NB4 (cell line): ENCODE measurements around the gene SLC4A2.

ENCODE experiments used
- CTCF ChIP-seq: IDR thresholded peaks from one replicate; pipeline ENCODE4 v1.5.1; 2012; ENCODE audit warnings: low read depth, low read length
- MAX ChIP-seq: IDR thresholded peaks from 2 replicates; pipeline ENCODE4 v1.6.1; 2011; ENCODE audit warnings: low read depth, low read length

- TF ChIP-seq CTCF (no peak), MAX (no peak)
Observed at GRCh38 chr7:151118108-151119054, 59.0 kb downstream of the SLC4A2 start.
